Measurements from ENCODE around the gene STK32C.

DNA sequence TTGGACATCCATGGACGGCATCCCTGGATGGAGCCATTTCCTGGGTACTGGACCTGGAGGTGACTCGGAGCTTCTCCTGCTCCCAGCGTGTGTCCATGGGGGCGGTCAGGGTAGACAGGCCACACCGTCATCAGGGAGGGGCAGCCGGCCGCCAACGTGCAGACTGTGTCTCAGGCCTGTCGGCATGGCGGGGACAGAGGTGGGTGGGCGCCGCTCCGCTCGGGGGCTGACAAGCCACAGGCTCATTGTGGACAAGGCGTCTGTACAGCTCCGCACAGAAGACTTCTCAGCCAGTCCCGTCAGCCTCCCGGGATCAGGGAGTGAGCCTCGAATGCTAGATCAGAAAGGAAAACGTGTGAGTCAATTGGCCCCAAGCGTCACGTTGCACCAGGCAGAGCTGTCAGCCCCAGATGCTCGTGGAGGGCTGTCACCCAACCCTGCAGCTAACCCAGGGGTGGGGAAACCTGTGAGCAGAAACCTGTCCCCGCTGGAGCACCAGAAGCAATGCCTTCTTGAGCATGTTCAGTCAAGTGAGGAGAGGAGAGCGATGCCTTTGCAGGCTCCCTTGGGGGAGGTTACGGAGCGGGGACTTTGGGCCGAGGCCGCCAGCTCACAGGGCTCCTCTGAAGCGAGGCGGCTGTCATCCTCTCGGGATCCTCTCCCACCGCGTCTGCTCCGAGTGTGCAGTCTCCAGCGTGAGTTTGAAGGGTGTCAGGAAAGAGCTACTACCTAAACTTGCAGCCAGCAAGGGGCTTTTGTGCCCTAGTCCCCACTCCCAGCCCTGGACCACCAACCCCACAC lies 137.0 kb downstream of the STK32C start:
- TF ChIP-seq CTCF (IDR thresholded peaks at IDR 0.05) (no peak), ZFX (IDR thresholded peaks at IDR 0.05; ENCODE audit: borderline replicate concordance) (no peak)

All from 22Rv1 (cell line).